Adrenal gland (tissue), 12 donors: Measurements from ENCODE around the gene DROSHA. TPM values are rescaled to one million over a fixed set of nuclear protein-coding genes. Genes with fewer than 3 reads are reported as not detected.

Experiments used
- DNase-seq, 7 donors: peaks; one replicate each; pipeline ENCODE4 v3.0.0-alpha.2; 2019 to 2020
- H3K27ac ChIP-seq, 5 donors: fragments of 200-600 bp; sonication (generic) in 4 of 5; 1 replicate in 3 of 5; 2 replicates in 2 of 5; pipeline versions ENCODE4 v1.5.1 to v1.8.0; 2016 to 2020; ENCODE audit warnings: mild to moderate bottlenecking in 1 of 5
- H3K27me3 ChIP-seq: fragments of 200-600 bp; 2 replicates; pipeline ENCODE4 v1.8.0; 2021
- H3K36me3 ChIP-seq, 2 donors: fragments of 200-600 bp; replicated peaks in 1 of 2; 1 replicate in 1 of 2; 2 replicates in 1 of 2; pipeline versions ENCODE4 v1.5.1 to v1.8.0; 2018 to 2022
- H3K4me1 ChIP-seq, 2 donors: fragments of 200-600 bp; replicated peaks in 1 of 2; 1 replicate in 1 of 2; 2 replicates in 1 of 2; pipeline versions ENCODE4 v1.5.1 to v1.8.0; 2018 to 2021
- H3K4me3 ChIP-seq, 4 donors: fragments of 200-600 bp; sonication (generic) in 3 of 4; one replicate each; pipeline ENCODE4 v1.5.1; 2016 to 2018
- H3K9me3 ChIP-seq, 3 donors: fragments of 200-600 bp; sonication (generic) in 1 of 3; replicated peaks in 1 of 3; 1 replicate in 2 of 3; 2 replicates in 1 of 3; pipeline versions ENCODE4 v1.5.1 to v1.8.0; 2016 to 2021
- POLR2A ChIP-seq, 2 donors: fragments of 450-650 bp; IDR thresholded peaks; one replicate each; pipeline ENCODE4 v1.6.1; 2017; ENCODE audit warnings: antibody characterized with exemption in 2 of 2, mild to moderate bottlenecking in 2 of 2, moderate library complexity in 1 of 2
- WGBS, 4 donors: extraction: QIAGEN DNeasy Blood & Tissue Kit in 2 of 4; methylation state at CpG; one replicate each; pipeline versions ENCODE4 v1.1.5 to v1.1.7; 2013 to 2017; 5-methylcytosine and 5-hydroxymethylcytosine counted together
- intact Hi-C, 2 donors: fragments of 100-400 bp; cut with DNase I; formaldehyde crosslinking; loops; one replicate each; pipeline versions ENCODE4 v1.14.1 to v1.15.0; 2022 to 2023
- polyA plus RNA-seq, 3 donors: library from polyadenylated mRNA; stranded (reverse); fragments of 200-250 nt in 2 of 3; fragments of 350-450 nt in 1 of 3; fragmentation: Illumina TruSeq in 1 of 3; extraction: RNeasy Lipid Tissue Mini Kit (QIAGEN cat#74804) in 1 of 3; gene quantifications; one replicate each; pipeline ENCODE4 v1.2.3, GENCODE V29; 2013 to 2014
- total RNA-seq, 9 donors: library from RNA; depleted of rRNA in 4 of 9; stranded (reverse); fragments of >200 nt in 4 of 9; fragments of 120-200 nt in 1 of 9; fragmentation: NEBNext Ultra II Directional in 1 of 9; extraction: Animal tissue kit (Norgen Biotek cat#: 25700) in 1 of 9; gene quantifications; one replicate each; pipeline versions ENCODE4 v1.1.0 to v1.2.4, GENCODE V29; 2013 to 2023
- TF ChIP-seq, protein P1 (sequence below), 6 experiments: fragments of 450-650 bp in 4 of 6; fragments of 200-600 bp in 2 of 6; sonication (generic) in 1 of 6; IDR thresholded peaks; 1 replicate in 5 of 6; 2 replicates in 1 of 6; pipeline versions ENCODE4 v1.5.1 to v1.8.0; 2016 to 2021; ENCODE audit warnings: antibody characterized with exemption in 6 of 6, mild to moderate bottlenecking in 2 of 6, moderate library complexity in 1 of 6
- donor health status: healthy with polysubstance abuse.
- donor health status: Bipolar disorder and iron deficiency.
- donor health status: DM: yes; HTN: yes; CAD: no.
- donor health status: DM: no; HTN: no; CAD: no.
- donor health status: DM: no; HTN: no; CAD: no.
- donor health status: DM: yes; HTN: yes; CAD: no.

DROSHA gene
- total and polyA plus RNA-seq, 12 donors, result 22.6 to 93.0 (median 44.2) TPM

DNA sequence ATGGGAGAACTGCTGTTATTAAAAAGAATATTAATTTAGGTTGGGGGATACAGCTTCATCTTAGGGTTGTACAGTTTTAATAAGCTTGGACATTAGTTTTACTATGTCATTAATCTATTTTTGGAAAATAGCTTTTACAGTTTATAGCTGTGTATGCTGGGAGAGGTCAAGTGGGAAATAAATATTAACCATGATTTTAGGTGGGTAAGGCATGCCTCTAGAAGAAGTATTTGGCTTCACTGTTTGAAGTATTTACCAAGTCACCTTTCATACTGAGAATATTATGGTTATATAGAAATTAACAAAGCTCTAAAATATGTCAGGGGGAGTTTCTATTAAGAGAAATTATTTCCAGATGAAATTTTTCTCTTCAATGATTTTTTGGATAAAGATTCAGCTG is 5.5 kb upstream of the DROSHA start:
- Histone ChIP-seq H3K4me3 (no peak overlapping the region), H3K4me1 (peaks cover 8 to 18% of the 10 kb centered on the region in 2 donors), H3K36me3 (peaks cover 0 to 73% of the 10 kb centered on the region in 2 donors), H3K27me3 (no peaks in the 10 kb centered on the region), H3K27ac (no peak overlapping the region), H3K9me3 (no peaks in the 10 kb centered on the region)
- DNase-seq, result no peak
- TF ChIP-seq POLR2A (IDR thresholded peaks at IDR 0.05), result no peak
- TF ChIP-seq, protein P1, sequence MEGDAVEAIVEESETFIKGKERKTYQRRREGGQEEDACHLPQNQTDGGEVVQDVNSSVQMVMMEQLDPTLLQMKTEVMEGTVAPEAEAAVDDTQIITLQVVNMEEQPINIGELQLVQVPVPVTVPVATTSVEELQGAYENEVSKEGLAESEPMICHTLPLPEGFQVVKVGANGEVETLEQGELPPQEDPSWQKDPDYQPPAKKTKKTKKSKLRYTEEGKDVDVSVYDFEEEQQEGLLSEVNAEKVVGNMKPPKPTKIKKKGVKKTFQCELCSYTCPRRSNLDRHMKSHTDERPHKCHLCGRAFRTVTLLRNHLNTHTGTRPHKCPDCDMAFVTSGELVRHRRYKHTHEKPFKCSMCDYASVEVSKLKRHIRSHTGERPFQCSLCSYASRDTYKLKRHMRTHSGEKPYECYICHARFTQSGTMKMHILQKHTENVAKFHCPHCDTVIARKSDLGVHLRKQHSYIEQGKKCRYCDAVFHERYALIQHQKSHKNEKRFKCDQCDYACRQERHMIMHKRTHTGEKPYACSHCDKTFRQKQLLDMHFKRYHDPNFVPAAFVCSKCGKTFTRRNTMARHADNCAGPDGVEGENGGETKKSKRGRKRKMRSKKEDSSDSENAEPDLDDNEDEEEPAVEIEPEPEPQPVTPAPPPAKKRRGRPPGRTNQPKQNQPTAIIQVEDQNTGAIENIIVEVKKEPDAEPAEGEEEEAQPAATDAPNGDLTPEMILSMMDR (IDR thresholded peaks at IDR 0.05), result no peak
- intact Hi-C loops, result no loop called here

DNA sequence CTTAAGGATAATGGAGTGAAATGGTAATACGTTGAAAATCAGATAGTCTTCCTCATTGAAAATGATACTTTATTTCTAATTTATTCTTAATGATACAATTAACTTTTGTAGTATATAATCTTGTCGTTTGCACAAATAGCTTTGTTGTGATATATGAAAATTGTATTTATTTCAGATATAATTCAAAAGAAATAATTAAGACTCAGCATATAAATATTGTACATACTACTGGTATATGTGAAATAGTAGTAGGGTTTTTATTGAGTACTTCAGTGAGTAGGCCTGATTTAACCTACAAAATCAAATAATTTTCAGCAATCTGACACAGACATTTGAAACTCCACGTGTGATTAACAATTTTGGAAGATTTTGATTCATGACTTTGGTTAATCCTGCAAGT is 5.0 kb upstream of the DROSHA start:
- intact Hi-C loops, result no loop called here

DNA sequence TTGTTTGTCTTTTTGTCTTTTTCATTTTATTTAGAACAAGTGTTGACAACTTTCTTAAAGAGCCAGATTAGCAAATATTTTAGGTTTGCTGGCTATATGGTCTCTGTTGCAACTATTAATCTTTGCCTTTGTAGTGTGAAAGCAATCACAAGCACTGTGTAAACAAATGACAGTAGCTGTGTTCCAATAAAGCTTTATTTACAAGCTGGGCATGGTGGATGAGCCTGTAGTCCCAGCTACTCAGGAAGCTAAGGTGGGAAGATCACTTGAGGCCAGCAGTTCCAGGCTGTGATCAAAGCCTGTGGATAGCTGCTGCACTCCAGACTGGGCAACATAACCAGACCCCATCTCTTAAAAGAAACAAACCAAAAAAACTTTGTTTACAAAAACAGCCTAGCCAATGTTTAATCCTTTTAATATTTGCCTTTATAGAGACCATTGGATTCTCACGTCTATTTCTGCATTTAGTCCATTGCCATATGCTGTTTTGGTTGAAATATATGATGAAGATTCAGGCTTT is 2.7 kb upstream of the DROSHA start:
- H3K27ac ChIP-seq, result no peak overlapping the region
- H3K27me3 ChIP-seq, result no peaks in the 10 kb centered on the region
- H3K36me3 ChIP-seq, result peaks cover 0 to 49% of the 10 kb centered on the region in 2 donors
- 84 to 94% (median 85%) methylated on average over 1 of the region's 1 CpG for WGBS, 4 donors
- no peaks in the 10 kb centered on the region for H3K9me3 ChIP-seq
- no peak overlapping the region for H3K4me3 ChIP-seq
- TF ChIP-seq, protein P1 (IDR thresholded peaks at IDR 0.05), result no peak
- TF ChIP-seq POLR2A (IDR thresholded peaks at IDR 0.05), result no peak
- H3K4me1 ChIP-seq, result peaks cover 15 to 30% of the 10 kb centered on the region in 2 donors
- DNase-seq, result no peak
- intact Hi-C loops, result no loop called here

More for the DNA sequence above, 5.0 kb upstream of the DROSHA start:
- Histone ChIP-seq H3K36me3 (peaks cover 0 to 68% of the 10 kb centered on the region in 2 donors), H3K27me3 (no peaks in the 10 kb centered on the region), H3K4me3 (no peak overlapping the region), H3K9me3 (no peaks in the 10 kb centered on the region), H3K4me1 (peaks cover 8 to 18% of the 10 kb centered on the region in 2 donors), H3K27ac (no peak overlapping the region)
- DNase-seq, result no peak
- no peak for TF ChIP-seq POLR2A (IDR thresholded peaks at IDR 0.05)
- TF ChIP-seq, protein P1 (IDR thresholded peaks at IDR 0.05), result no peak
- 84 to 92% (median 89%) methylated on average over 3 of the region's 3 CpGs for WGBS, 4 donors

DNA sequence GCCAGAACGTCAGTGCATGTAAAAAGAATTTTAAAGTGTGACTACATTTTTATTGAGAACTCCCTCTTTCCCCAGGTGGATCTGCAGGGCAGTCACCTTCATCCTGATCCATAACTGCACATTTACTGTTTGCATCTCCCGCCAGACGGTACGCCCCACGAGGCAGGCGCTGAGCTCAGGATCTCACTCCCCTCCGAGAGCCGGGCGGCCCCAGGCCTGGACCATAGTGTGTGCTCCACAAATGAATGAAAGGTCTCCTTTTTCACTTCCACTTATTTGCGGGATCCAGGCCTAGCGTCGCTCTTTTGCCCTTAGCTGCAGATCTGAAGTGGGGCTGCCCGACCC is 378 bp downstream of the DROSHA start:
- Histone ChIP-seq H3K9me3 (no peaks in the 10 kb centered on the region), H3K36me3 (peaks cover 0 to 48% of the 10 kb centered on the region in 2 donors), H3K4me3 (peak overlapping the region in 2 of 4 donors; percentile 76 to 84), H3K27me3 (no peaks in the 10 kb centered on the region), H3K4me1 (peaks cover 15 to 30% of the 10 kb centered on the region in 2 donors), H3K27ac (peak overlapping the region in 4 of 5 donors; percentile 48 to 76 (median 63))
- TF ChIP-seq POLR2A (IDR thresholded peaks at IDR 0.05), result no peak
- TF ChIP-seq, protein P1 (IDR thresholded peaks at IDR 0.05), result no peak
- WGBS, 4 donors, result 0 to 2% (median 0%) methylated on average over 11 to 13 of the region's 13 CpGs
- peak; percentile 18 to 59 (median 32) for DNase-seq
- intact Hi-C loops, result no loop called here
